ENCODE measurements around the gene PRX.

DNA sequence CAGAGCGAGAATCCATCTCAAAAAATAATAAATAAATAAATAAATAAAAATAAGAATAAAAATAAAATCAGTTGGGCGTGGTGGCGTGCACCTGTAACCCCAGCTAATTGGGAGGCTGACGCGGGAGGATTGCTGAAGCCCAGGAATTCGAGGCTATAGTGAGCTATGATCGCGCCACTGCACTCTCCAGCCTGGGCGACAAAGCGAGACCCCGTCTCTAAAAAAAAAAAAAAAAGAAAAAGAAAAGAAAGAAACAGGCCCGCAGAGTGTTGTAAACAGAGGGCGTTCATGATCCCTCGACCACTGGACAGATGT, 7.2 kb upstream of the PRX start:
- TF ChIP-seq, protein P1, sequence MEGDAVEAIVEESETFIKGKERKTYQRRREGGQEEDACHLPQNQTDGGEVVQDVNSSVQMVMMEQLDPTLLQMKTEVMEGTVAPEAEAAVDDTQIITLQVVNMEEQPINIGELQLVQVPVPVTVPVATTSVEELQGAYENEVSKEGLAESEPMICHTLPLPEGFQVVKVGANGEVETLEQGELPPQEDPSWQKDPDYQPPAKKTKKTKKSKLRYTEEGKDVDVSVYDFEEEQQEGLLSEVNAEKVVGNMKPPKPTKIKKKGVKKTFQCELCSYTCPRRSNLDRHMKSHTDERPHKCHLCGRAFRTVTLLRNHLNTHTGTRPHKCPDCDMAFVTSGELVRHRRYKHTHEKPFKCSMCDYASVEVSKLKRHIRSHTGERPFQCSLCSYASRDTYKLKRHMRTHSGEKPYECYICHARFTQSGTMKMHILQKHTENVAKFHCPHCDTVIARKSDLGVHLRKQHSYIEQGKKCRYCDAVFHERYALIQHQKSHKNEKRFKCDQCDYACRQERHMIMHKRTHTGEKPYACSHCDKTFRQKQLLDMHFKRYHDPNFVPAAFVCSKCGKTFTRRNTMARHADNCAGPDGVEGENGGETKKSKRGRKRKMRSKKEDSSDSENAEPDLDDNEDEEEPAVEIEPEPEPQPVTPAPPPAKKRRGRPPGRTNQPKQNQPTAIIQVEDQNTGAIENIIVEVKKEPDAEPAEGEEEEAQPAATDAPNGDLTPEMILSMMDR (IDR thresholded peaks at IDR 0.05), result no peak
- TF ChIP-seq POLR2A (IDR thresholded peaks at IDR 0.05) (no peak), EP300 (IDR thresholded peaks at IDR 0.05) (no peak)
